K562 (cell line): ENCODE measurements around the gene MS4A18. TPM values are rescaled to one million over a fixed set of nuclear protein-coding genes. Genes with fewer than 3 reads are reported as not detected.

Experiments used
- ATAC-seq: fragments of 200-7000 bp; cut with Tn5 transposase; 3 replicates; pipeline ENCODE4 v1.9.1; 2020; ENCODE audit warnings: moderate library complexity
- BruUV-seq: library from RNA; stranded (reverse); fragments of 400-500 nt; replicated peaks from 2 replicates; lab custom pipeline; 2021; lab: Mats Ljungman, UMichigan
- CTCF ChIA-PET: fragments of 300-600 bp; formaldehyde crosslinking; extraction: SDS; loops from one replicate; lab custom pipeline; 2021; ENCODE audit warnings: low intra/inter-chr PET ratio; lab: Yijun Ruan, JAX
- POLR2A ChIA-PET: fragments of 300-600, 350-650 bp; sonication (Branson Sonifier 250); formaldehyde crosslinking; extraction: SDS; loops from one replicate; lab custom pipeline; 2021; ENCODE audit warnings: antibody characterized with exemption, inconsistent platforms; lab: Yijun Ruan, JAX
- DNase-seq, 4 experiments: peaks; one replicate each; pipeline versions ENCODE4 v3.0.0 to v3.0.0-alpha.2; 2011 to 2018; ENCODE audit warnings: low spot score in 3 of 4, mixed read lengths in 3 of 4; ENCODE audit errors: extremely low read depth in 1 of 4
- FAIRE-seq: peaks from 2 replicates; lab custom pipeline; 2011; peaks lifted over from hg19 to GRCh38; lab: Jason Lieb, UNC
- H2AFZ ChIP-seq: 2 replicates; pipeline ENCODE4 v1.6.0; 2011; ENCODE audit warnings: low read depth, low read length, control low read depth, inconsistent platforms
- H3K27ac ChIP-seq: fragments of 200-600 bp; 3 replicates; pipeline ENCODE4 v1.8.0; 2011; ENCODE audit warnings: low read depth, mild to moderate bottlenecking, control low read depth, inconsistent platforms, low read length, moderate library complexity, mixed read lengths; ENCODE audit errors: extremely low read depth
- H3K27me3 ChIP-seq, 2 experiments: fragments of 300-600 bp in 1 of 2; 2 replicates in 1 of 2; 3 replicates in 1 of 2; pipeline versions ENCODE4 v1.6.0 to v1.8.0; 2011; ENCODE audit warnings: inconsistent platforms in 2 of 2, low read length in 2 of 2, mild to moderate bottlenecking in 1 of 2, mixed read lengths in 1 of 2, moderate library complexity in 1 of 2; ENCODE audit not compliant: control insufficient read depth in 2 of 2, insufficient read depth in 2 of 2
- H3K36me3 ChIP-seq: fragments of 300-600 bp; 3 replicates; pipeline ENCODE4 v1.8.0; 2011; ENCODE audit warnings: mild to moderate bottlenecking, low read length, inconsistent platforms; ENCODE audit not compliant: control insufficient read depth, insufficient read depth
- H3K4me1 ChIP-seq, 2 experiments: fragments of 200-600 bp in 1 of 2; replicated peaks in 1 of 2; 2 replicates in 1 of 2; 3 replicates in 1 of 2; pipeline versions ENCODE4 v1.5.1 to v1.8.0; 2011; ENCODE audit warnings: inconsistent platforms in 2 of 2, low read length in 2 of 2, mild to moderate bottlenecking in 1 of 2, mixed read lengths in 1 of 2, moderate library complexity in 1 of 2; ENCODE audit not compliant: control insufficient read depth in 2 of 2, insufficient read depth in 2 of 2
- H3K4me2 ChIP-seq: 2 replicates; pipeline ENCODE4 v1.6.1; 2011; ENCODE audit warnings: low read length, control low read depth, inconsistent platforms, mixed read lengths; ENCODE audit not compliant: insufficient read depth
- H3K4me3 ChIP-seq: fragments of 200-600 bp; sonication (generic), shearing (Covaris generic); 2 replicates; pipeline ENCODE4 v1.5.1; 2016; ENCODE audit warnings: control low read depth, inconsistent platforms
- H3K79me2 ChIP-seq: fragments of 200-600 bp; 3 replicates; pipeline ENCODE4 v1.8.0; 2011; ENCODE audit warnings: low read length, inconsistent platforms; ENCODE audit not compliant: control insufficient read depth, insufficient read depth
- H3K9ac ChIP-seq, 2 experiments: 2 replicates each; pipeline versions ENCODE4 v1.6.0 to v1.6.1; 2011; ENCODE audit warnings: low read depth in 2 of 2, low read length in 2 of 2, control low read depth in 1 of 2, inconsistent platforms in 1 of 2, mild to moderate bottlenecking in 1 of 2, mixed read lengths in 1 of 2; ENCODE audit not compliant: insufficient read depth in 1 of 2
- H3K9me1 ChIP-seq: one replicate; pipeline ENCODE4 v1.6.0; 2011; ENCODE audit warnings: inconsistent platforms, mild to moderate bottlenecking, low read length, moderate library complexity; ENCODE audit not compliant: control insufficient read depth, insufficient read depth
- H3K9me3 ChIP-seq: replicated peaks from 2 replicates; pipeline ENCODE4 v1.5.1; 2011; ENCODE audit warnings: low read depth, low read length, inconsistent platforms; ENCODE audit not compliant: control insufficient read depth, insufficient read depth
- H4K20me1 ChIP-seq: replicated peaks from 2 replicates; pipeline ENCODE4 v1.6.1; 2011; ENCODE audit warnings: low read length, inconsistent platforms, mixed read lengths; ENCODE audit not compliant: control insufficient read depth, insufficient read depth
- ATF6 ChIP-seq: sonication (generic); formaldehyde crosslinking; IDR thresholded peaks from 2 replicates; pipeline ENCODE4 v1.4.0; 2020; ENCODE audit warnings: mild to moderate bottlenecking, missing genetic modification reagents
- E2F4 ChIP-seq: sonication (generic); formaldehyde crosslinking; IDR thresholded peaks from 2 replicates; pipeline ENCODE4 v1.8.0; 2022; ENCODE audit warnings: mild to moderate bottlenecking, low read depth, missing genetic modification reagents
- GABPB1 ChIP-seq: sonication (generic); formaldehyde crosslinking; IDR thresholded peaks from 2 replicates; pipeline ENCODE4 v1.8.0; 2022; ENCODE audit warnings: mild to moderate bottlenecking, missing genetic modification reagents
- SFPQ ChIP-seq: fragments of 200-400 bp; formaldehyde crosslinking; IDR thresholded peaks from 2 replicates; pipeline ENCODE4 v1.6.1; 2017; ENCODE audit warnings: mild to moderate bottlenecking, low read depth, low read length, moderate library complexity
- WGBS: fragments of 100-300 bp; shearing (Covaris generic); methylation state at CpG from one replicate; pipeline ENCODE4 v1.1.6; 2016; ENCODE audit warnings: low coverage, mixed read lengths; ENCODE audit not compliant: insufficient coverage; ENCODE audit errors: missing lambda C conversion rate; 5-methylcytosine and 5-hydroxymethylcytosine counted together
- in situ Hi-C: fragments of 300-500 bp; cut with MboI; formaldehyde crosslinking; loops from 4 replicates; pipeline ENCODE4 v1.15.0; 2018; ENCODE audit warnings: inconsistent platforms, mixed read lengths
- intact Hi-C: fragments of 100-400 bp; cut with micrococcal nuclease; formaldehyde crosslinking; loops from 2 replicates; pipeline ENCODE4 v1.14.2; 2022
- polyA plus RNA-seq, 8 experiments: library from polyadenylated mRNA; depleted of rRNA in 4 of 8; stranded (reverse) in 5 of 8; unstranded in 3 of 8; fragments of >200 nt; fragmentation: Nextera tagmentation in 2 of 8; fragmentation: Illumina TruSeq in 1 of 8; extraction: Ambion mirVana in 2 of 8; extraction: Trizol in 1 of 8; gene quantifications; 2 replicates each; pipeline versions ENCODE4 v1.2.1 to v1.2.3, GENCODE V29; 2011 to 2014; ENCODE audit warnings: inconsistent platforms in 1 of 8, missing spikeins in 1 of 8
- total RNA-seq, 7 experiments: library from RNA; depleted of rRNA in 6 of 7; stranded (reverse); fragments of >200 nt in 6 of 7; fragmentation: Illumina TruSeq in 2 of 7; extraction: Trizol in 2 of 7; gene quantifications; 2 replicates each; pipeline versions ENCODE4 v1.2.1 to v1.2.3, GENCODE V29; 2011 to 2021; ENCODE audit warnings: low replicate concordance in 1 of 7
- TF ChIP-seq, protein P1 (sequence below): IDR thresholded peaks from 2 replicates; pipeline ENCODE4 v1.6.1; 2016; ENCODE audit warnings: missing genetic modification characterization, missing compliant biosample characterization

The MS4A18 gene
- total and polyA plus RNA-seq, 9 of the 15 experiments (the other 6 are each of a cell fraction or from before 2014, with no cell fraction given) = not detected

DNA sequence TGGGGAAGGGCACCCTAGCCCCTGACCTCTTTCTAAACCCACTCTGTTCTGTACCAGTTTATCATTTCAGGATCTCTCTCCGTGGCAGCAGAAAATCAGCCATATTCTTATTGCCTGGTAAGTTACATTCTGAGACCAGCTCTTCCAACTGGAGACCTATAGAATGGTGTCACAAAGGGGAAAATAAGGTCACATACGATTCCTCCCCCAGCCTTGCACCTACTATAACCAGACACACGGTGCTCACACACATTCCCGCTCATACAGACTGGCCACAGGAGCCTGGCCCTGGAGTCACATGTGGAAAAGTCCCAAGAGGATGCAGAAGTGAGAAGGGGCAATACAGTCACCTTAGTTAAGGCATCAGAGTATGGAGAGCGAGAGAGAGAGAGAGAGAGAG, 17.6 kb upstream of the MS4A18 start:
- no peak for ATAC-seq

GRCh38 chr11:60710482-60710881, 14.0 kb upstream of the MS4A18 start:
- Histone ChIP-seq H3K9ac (no peak overlapping the region), H3K4me2 (no peak overlapping the region), H4K20me1 (no peaks in the 10 kb centered on the region), H2AFZ (no peak overlapping the region), H3K9me3 (no peaks in the 10 kb centered on the region), H3K27ac (no peak overlapping the region), H3K27me3 (peaks cover 10 to 18% of the 10 kb centered on the region in 2 experiments), H3K79me2 (no peaks in the 10 kb centered on the region), H3K4me3 (no peak overlapping the region), H3K4me1 (no peaks in the 10 kb centered on the region), H3K36me3 (no peaks in the 10 kb centered on the region), H3K9me1 (no peaks in the 10 kb centered on the region)
- in situ Hi-C loops (no loop called here), intact Hi-C loops (no loop called here)
- no TSS peak for BruUV-seq
- no peak for FAIRE-seq
- 0% methylated on average over 4 of the region's 4 CpGs for WGBS
- DNase-seq = peak in 1 of 4 experiments; percentile 6
- ChIA-PET POLR2A (no interaction called here), CTCF (no interaction called here)
- ATAC-seq = peak; percentile 49; the same call in 1 of the 3 replicates
- no peak for TF ChIP-seq GABPB1 (CRISPR knock-in tag)
- TF ChIP-seq, protein P1, sequence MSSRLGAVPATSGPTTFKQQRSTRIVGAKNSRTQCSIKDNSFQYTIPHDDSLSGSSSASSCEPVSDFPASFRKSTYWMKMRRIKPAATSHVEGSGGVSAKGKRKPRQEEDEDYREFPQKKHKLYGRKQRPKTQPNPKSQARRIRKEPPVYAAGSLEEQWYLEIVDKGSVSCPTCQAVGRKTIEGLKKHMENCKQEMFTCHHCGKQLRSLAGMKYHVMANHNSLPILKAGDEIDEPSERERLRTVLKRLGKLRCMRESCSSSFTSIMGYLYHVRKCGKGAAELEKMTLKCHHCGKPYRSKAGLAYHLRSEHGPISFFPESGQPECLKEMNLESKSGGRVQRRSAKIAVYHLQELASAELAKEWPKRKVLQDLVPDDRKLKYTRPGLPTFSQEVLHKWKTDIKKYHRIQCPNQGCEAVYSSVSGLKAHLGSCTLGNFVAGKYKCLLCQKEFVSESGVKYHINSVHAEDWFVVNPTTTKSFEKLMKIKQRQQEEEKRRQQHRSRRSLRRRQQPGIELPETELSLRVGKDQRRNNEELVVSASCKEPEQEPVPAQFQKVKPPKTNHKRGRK (tag) = no peak
- no peak for TF ChIP-seq ATF6 (CRISPR knock-in tag)
- no peak for TF ChIP-seq SFPQ

More for the DNA sequence above, 17.6 kb upstream of the MS4A18 start:
- ChIA-PET CTCF (no interaction called here), POLR2A (interaction anchor here (0.5 to 0.9 kb wide), 3 partner anchors 16 to 19 kb away, joined by 3 to 4 read pairs (median 4); no protein-coding TSS in a partner anchor)
- no peaks in the 10 kb centered on the region for H4K20me1 ChIP-seq
- H3K4me2 ChIP-seq = no peak overlapping the region
- DNase-seq = no peak
- no peak overlapping the region for H3K27ac ChIP-seq
- no peaks in the 10 kb centered on the region for H3K9me3 ChIP-seq
- no peaks in the 10 kb centered on the region for H3K36me3 ChIP-seq
- H3K79me2 ChIP-seq = no peaks in the 10 kb centered on the region
- no TSS peak for BruUV-seq
- intact Hi-C loops = no loop called here
- WGBS = 4% methylated on average over 5 of the region's 5 CpGs
- H3K4me1 ChIP-seq = no peaks in the 10 kb centered on the region
- no peaks in the 10 kb centered on the region for H3K9me1 ChIP-seq
- no peak for TF ChIP-seq E2F4 (CRISPR knock-in tag)
- H3K27me3 ChIP-seq = peaks cover 0 to 16% of the 10 kb centered on the region in 2 experiments; a peak in 3 of 5 replicates
- no peak overlapping the region for H3K4me3 ChIP-seq
- in situ Hi-C loops = no loop called here
- H3K9ac ChIP-seq = no peak overlapping the region
- FAIRE-seq = no peak
- no peak overlapping the region for H2AFZ ChIP-seq
